HL-60 (cell line): ENCODE measurements around the gene SORT1.

Experiments used
- GABPA ChIP-seq: IDR thresholded peaks from 2 replicates; pipeline ENCODE4 v1.6.1; 2012; ENCODE audit warnings: low read depth
- POLR2AphosphoS5 ChIP-seq: IDR thresholded peaks from 2 replicates; pipeline ENCODE4 v1.6.1; 2012; ENCODE audit warnings: low read depth
- SPI1 ChIP-seq: IDR thresholded peaks from 2 replicates; pipeline ENCODE4 v1.6.1; 2012; ENCODE audit warnings: low read depth, mild to moderate bottlenecking, borderline replicate concordance
- TF ChIP-seq, protein P1 (sequence below): IDR thresholded peaks from one replicate; pipeline ENCODE4 v1.5.1; 2011; ENCODE audit warnings: low read length, control low read depth, inconsistent platforms; ENCODE audit not compliant: insufficient read depth
- TF ChIP-seq, protein P2 (sequence below): IDR thresholded peaks from 2 replicates; pipeline ENCODE4 v1.6.1; 2012; ENCODE audit warnings: low read depth; ENCODE audit not compliant: insufficient replicate concordance

DNA sequence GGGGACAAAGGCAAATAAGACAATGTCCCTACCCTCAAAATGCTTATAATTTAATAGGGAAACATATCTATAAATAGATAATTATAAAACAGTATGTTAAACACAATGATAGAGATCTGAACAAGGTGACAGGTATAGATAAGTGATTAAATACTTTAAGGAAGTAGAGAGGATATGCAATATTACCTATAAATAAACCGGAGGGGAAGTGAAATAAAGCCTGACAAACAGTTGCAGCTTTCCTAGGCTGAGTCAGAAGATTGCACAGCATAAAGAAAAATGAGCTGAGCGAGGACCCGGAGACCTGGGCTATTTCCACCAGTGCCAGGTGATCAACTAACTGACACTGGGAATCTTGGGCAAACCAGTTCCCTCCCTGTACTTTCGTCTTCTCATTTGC is 103.2 kb downstream of the SORT1 start:
- TF ChIP-seq, protein P1, sequence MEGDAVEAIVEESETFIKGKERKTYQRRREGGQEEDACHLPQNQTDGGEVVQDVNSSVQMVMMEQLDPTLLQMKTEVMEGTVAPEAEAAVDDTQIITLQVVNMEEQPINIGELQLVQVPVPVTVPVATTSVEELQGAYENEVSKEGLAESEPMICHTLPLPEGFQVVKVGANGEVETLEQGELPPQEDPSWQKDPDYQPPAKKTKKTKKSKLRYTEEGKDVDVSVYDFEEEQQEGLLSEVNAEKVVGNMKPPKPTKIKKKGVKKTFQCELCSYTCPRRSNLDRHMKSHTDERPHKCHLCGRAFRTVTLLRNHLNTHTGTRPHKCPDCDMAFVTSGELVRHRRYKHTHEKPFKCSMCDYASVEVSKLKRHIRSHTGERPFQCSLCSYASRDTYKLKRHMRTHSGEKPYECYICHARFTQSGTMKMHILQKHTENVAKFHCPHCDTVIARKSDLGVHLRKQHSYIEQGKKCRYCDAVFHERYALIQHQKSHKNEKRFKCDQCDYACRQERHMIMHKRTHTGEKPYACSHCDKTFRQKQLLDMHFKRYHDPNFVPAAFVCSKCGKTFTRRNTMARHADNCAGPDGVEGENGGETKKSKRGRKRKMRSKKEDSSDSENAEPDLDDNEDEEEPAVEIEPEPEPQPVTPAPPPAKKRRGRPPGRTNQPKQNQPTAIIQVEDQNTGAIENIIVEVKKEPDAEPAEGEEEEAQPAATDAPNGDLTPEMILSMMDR: no peak
- TF ChIP-seq POLR2AphosphoS5 (no peak), GABPA (no peak), SPI1 (no peak; the same call in 1 of the 2 replicates)
- TF ChIP-seq, protein P2, sequence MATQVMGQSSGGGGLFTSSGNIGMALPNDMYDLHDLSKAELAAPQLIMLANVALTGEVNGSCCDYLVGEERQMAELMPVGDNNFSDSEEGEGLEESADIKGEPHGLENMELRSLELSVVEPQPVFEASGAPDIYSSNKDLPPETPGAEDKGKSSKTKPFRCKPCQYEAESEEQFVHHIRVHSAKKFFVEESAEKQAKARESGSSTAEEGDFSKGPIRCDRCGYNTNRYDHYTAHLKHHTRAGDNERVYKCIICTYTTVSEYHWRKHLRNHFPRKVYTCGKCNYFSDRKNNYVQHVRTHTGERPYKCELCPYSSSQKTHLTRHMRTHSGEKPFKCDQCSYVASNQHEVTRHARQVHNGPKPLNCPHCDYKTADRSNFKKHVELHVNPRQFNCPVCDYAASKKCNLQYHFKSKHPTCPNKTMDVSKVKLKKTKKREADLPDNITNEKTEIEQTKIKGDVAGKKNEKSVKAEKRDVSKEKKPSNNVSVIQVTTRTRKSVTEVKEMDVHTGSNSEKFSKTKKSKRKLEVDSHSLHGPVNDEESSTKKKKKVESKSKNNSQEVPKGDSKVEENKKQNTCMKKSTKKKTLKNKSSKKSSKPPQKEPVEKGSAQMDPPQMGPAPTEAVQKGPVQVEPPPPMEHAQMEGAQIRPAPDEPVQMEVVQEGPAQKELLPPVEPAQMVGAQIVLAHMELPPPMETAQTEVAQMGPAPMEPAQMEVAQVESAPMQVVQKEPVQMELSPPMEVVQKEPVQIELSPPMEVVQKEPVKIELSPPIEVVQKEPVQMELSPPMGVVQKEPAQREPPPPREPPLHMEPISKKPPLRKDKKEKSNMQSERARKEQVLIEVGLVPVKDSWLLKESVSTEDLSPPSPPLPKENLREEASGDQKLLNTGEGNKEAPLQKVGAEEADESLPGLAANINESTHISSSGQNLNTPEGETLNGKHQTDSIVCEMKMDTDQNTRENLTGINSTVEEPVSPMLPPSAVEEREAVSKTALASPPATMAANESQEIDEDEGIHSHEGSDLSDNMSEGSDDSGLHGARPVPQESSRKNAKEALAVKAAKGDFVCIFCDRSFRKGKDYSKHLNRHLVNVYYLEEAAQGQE: no peak
